ENCODE measurements around the gene FRS3. TPM values are rescaled to one million over a fixed set of nuclear protein-coding genes. Genes with fewer than 3 reads are reported as not detected.

FRS3 gene, protein sequence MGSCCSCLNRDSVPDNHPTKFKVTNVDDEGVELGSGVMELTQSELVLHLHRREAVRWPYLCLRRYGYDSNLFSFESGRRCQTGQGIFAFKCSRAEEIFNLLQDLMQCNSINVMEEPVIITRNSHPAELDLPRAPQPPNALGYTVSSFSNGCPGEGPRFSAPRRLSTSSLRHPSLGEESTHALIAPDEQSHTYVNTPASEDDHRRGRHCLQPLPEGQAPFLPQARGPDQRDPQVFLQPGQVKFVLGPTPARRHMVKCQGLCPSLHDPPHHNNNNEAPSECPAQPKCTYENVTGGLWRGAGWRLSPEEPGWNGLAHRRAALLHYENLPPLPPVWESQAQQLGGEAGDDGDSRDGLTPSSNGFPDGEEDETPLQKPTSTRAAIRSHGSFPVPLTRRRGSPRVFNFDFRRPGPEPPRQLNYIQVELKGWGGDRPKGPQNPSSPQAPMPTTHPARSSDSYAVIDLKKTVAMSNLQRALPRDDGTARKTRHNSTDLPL
- 1 to 10 TPM; 2.6 to 5.3 TPM for total RNA-seq

DNA sequence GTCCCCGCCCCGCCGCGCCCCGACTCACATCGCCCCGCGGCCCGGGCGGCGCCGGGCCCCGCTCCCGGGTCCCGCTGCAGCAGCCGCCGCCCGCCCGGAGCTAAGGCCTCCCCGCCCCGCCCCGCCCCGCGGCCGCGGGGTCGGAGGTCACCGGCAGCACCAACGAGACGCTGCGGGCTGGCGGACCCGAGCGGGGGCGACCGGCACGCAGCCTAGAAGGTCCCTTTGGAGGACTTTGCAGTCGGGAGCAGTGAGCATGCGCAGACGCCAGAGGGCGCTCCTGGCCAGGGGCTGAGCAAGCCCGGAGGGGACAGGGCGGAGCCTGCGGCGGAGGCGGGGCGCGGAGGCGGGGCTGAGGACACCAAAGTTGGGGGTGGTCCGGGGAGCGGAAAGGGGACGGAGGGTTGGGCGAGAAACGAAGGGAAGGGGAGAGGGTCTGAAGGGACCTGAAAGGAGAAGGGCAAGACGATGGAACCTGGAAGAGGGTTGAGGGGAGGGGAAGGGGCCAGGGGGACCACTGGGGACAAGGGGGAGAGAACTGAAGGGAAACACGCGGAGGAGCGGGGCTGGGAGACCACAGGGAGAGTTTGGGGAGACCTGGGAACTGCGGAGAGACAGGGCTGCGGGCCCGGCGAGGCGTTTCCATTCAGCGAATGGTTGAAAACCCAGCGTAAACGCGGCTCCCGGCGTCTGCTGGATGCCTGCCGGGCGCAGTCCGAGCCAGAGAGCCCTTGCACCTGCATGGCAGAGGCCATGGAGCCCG is at the start of gene FRS3:
TSS of gene FRS3 (minus strand) at position 113 of the 763 bp plus-strand sequence. CDS start 2,913 bp downstream, outside the sequence.
- H3K9me3 ChIP-seq = no peaks in the 10 kb centered on the region
- H3K4me3 ChIP-seq = peak within 1 kb of the TSS; percentile 41 to 46
- ATAC-seq (peak; percentile 92), DNase-seq (peak; percentile 98 to 99 (median 99))
- H3K27ac ChIP-seq = peak within 1 kb of the TSS; percentile 62 to 88 (median 81)
- 0% methylated on average over 35 to 40 of the region's 73 CpGs for WGBS, 2 donors
- no peaks in the 10 kb centered on the region for H3K27me3 ChIP-seq
- peak in 1 of 3 donors; percentile 42 for TF ChIP-seq POLR2A (IDR thresholded peaks at IDR 0.05)
- TF ChIP-seq, protein P1, sequence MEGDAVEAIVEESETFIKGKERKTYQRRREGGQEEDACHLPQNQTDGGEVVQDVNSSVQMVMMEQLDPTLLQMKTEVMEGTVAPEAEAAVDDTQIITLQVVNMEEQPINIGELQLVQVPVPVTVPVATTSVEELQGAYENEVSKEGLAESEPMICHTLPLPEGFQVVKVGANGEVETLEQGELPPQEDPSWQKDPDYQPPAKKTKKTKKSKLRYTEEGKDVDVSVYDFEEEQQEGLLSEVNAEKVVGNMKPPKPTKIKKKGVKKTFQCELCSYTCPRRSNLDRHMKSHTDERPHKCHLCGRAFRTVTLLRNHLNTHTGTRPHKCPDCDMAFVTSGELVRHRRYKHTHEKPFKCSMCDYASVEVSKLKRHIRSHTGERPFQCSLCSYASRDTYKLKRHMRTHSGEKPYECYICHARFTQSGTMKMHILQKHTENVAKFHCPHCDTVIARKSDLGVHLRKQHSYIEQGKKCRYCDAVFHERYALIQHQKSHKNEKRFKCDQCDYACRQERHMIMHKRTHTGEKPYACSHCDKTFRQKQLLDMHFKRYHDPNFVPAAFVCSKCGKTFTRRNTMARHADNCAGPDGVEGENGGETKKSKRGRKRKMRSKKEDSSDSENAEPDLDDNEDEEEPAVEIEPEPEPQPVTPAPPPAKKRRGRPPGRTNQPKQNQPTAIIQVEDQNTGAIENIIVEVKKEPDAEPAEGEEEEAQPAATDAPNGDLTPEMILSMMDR (IDR thresholded peaks at IDR 0.05) = peak; percentile 89 to 99 (median 98)
- no peaks in the 10 kb centered on the region for H3K36me3 ChIP-seq (replicated peaks in 1 of 2; ENCODE audit: insufficient read depth in 1 of 2, low read depth in 2 of 2)
- intact Hi-C loops (cut with DNase I) = loop anchor here (5.0 kb wide), 1 partner anchor 252 kb away; no protein-coding TSS in a partner anchor
- H3K4me1 ChIP-seq = peaks cover 46% of the 10 kb centered on the region

DNA sequence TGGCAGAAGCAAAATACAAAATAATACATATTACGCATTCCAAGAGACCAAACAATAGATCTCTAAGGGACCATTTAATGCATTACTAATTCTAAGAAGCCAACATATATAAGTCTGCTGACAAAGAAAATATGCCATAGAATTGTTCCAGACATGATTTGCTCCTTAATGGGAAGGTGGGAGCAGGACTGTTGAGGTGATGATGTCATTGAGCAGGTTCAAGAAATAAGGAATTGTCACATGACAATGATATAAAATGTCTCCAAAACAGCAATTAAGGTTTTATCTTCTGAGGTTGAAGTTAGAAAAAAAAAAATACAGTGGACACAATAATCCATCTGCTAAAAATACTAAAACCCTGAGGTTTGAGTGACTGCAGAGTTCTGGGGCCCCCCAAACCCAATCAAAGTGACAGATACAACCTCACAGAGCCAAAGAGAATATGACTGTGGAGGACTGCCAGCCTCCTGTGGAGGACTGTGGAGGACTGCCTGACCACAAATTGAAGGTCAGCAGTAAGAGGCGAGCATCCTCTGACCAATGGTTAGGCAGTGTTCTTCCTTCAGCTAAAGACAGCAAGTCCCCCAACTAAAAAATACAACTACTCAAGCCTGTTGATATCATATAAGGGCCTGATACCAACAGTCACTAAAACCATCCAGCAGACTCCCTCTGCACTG is 46.8 kb upstream of the FRS3 start:
- no peak for ATAC-seq
- TF ChIP-seq POLR2A (IDR thresholded peaks at IDR 0.05) = no peak
- TF ChIP-seq, protein P1 (IDR thresholded peaks at IDR 0.05) = no peak
- H3K9me3 ChIP-seq = no peaks in the 10 kb centered on the region
- no peak overlapping the region for H3K27ac ChIP-seq
- intact Hi-C loops (cut with DNase I) = no loop called here
- no peaks in the 10 kb centered on the region for H3K27me3 ChIP-seq
- WGBS, 2 donors = 89 to 98% methylated on average over 2 of the region's 2 CpGs
- H3K36me3 ChIP-seq (replicated peaks in 1 of 2; ENCODE audit: insufficient read depth in 1 of 2, low read depth in 2 of 2) = no peaks in the 10 kb centered on the region
- DNase-seq = no peak
- H3K4me1 ChIP-seq = no peaks in the 10 kb centered on the region
- no peak overlapping the region for H3K4me3 ChIP-seq

GRCh38 chr6:41824571-41825569 is 45.2 kb upstream of the FRS3 start:
- intact Hi-C loops (cut with DNase I) = no loop called here
- DNase-seq (no peak), ATAC-seq (no peak)
- Histone ChIP-seq H3K9me3 (no peaks in the 10 kb centered on the region), H3K27ac (no peak overlapping the region), H3K36me3 (replicated peaks in 1 of 2; ENCODE audit: insufficient read depth in 1 of 2, low read depth in 2 of 2) (no peaks in the 10 kb centered on the region), H3K27me3 (no peaks in the 10 kb centered on the region), H3K4me3 (no peak overlapping the region), H3K4me1 (no peaks in the 10 kb centered on the region)
- TF ChIP-seq, protein P1 (IDR thresholded peaks at IDR 0.05) = no peak
- no peak for TF ChIP-seq POLR2A (IDR thresholded peaks at IDR 0.05)
- WGBS, 2 donors = 78 to 81% methylated on average over 13 of the region's 13 CpGs

GRCh38 chr6:41823178-41823577 is 43.5 kb upstream of the FRS3 start:
- Histone ChIP-seq H3K4me3 (no peak overlapping the region), H3K27ac (no peak overlapping the region), H3K27me3 (no peaks in the 10 kb centered on the region), H3K36me3 (replicated peaks in 1 of 2; ENCODE audit: insufficient read depth in 1 of 2, low read depth in 2 of 2) (no peaks in the 10 kb centered on the region), H3K4me1 (no peaks in the 10 kb centered on the region), H3K9me3 (no peaks in the 10 kb centered on the region)
- DNase-seq = no peak
- intact Hi-C loops (cut with DNase I) = no loop called here
- ATAC-seq = no peak
- 79 to 95% methylated on average over 1 of the region's 1 CpG for WGBS, 2 donors
- TF ChIP-seq, protein P1 (IDR thresholded peaks at IDR 0.05) = no peak
- no peak for TF ChIP-seq POLR2A (IDR thresholded peaks at IDR 0.05)
